ENCODE measurements around the gene FAM89A. TPM values are rescaled to one million over a fixed set of nuclear protein-coding genes. Genes with fewer than 3 reads are reported as not detected.
"Not testable (repeated sequence)": the region's sequence is repeated elsewhere in the genome, so short reads cannot be mapped to it uniquely, and the experiment has no call there.

Gene FAM89A
- polyA plus RNA-seq, 4 donors: 0.89 to 7.5 (median 3.5) TPM

DNA sequence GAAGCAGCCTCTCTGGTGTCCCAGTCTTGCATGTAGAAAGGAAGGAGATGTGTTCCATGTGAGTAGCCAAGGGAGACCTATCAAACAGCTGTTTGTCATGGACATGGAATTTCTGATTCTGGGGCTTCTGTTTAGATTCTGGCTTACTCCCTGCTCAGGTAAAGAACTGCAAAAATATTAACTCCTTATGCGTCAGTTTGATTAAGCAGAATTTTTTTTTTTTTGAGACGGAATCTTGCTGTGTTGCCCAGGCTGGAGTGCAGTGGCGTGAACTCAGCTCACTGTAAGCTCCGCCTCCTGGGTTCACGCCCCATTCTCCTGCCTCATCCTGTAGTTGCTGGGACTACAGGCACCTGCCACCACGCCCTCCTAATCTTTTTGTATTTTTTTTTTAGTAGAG is 54.3 kb downstream of the FAM89A start:
- H3K4me1 ChIP-seq (ENCODE audit: control insufficient read depth in 3 of 3, insufficient read depth in 2 of 3, low read depth in 1 of 3, low read length in 2 of 3): peaks cover 0 to 7% (median 5%) of the 10 kb centered on the region in 3 donors

DNA sequence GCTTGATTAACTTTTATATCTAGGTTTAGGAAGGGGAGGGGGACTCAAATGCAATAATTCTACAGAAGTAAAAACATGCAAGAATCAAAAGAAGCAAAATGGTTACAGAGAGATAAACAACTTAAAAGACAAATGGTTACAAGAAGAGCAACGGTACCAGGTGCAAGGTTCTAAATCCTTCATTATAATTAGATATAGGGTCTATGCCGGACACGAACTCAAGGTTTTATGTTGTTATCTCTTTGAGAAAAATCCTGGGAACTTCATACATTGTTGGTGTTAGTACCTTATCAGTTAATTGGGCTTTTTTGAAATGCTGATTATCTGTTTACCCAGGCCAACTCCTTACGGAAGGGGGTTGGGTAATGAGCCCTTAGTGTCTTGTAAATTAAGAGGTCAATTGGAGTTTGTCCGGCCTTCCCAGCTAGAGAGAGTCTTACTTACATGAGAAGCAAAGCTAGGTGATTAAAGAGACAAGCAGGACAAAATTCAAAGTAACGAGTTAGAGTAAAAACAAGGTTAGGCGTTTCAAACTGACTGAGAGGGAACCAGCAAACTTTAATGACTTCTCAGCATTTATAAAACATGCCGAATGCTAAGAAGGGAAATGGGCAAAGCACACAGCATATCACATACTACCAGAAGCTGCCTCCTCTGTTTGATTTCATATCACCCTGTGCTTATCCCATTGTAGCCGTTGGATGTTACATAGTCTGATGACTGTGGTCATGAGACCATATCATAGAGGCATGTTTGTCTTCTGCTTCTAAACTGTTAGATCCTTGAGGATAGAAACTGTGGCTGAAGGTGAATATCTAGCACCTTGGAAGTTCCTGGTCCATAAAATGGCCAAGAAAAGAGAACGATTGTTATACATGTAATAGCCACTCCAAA is 55.2 kb downstream of the FAM89A start:
- H3K4me1 ChIP-seq (ENCODE audit: control insufficient read depth in 3 of 3, insufficient read depth in 2 of 3, low read depth in 1 of 3, low read length in 2 of 3); FAIRE-seq; H3K36me3 ChIP-seq (ENCODE audit: control insufficient read depth in 3 of 3, insufficient read depth in 2 of 3, low read depth in 1 of 3, low read length in 3 of 3); H3K4me3 ChIP-seq (ENCODE audit: low read depth in 1 of 3, low read length in 3 of 3); H3K27me3 ChIP-seq (ENCODE audit: control insufficient read depth in 3 of 3, insufficient read depth in 3 of 3, low read length in 3 of 3); H3K9me3 ChIP-seq (ENCODE audit: control insufficient read depth in 2 of 2, insufficient read depth in 1 of 2, low read depth in 1 of 2, low read length in 1 of 2): not testable (repeated sequence)
- peak; percentile 46 to 47 for DNase-seq
- 24 to 54% (median 40%) methylated on average over 10 of the region's 10 CpGs for WGBS, 3 donors
- H3K27ac ChIP-seq (ENCODE audit: low read depth in 1 of 3, low read length in 2 of 3): peak overlapping the region in 1 of 3 donors; percentile 26

More for the DNA sequence above, 54.3 kb downstream of the FAM89A start:
- WGBS, 3 donors: 43 to 79% (median 47%) methylated on average over 6 of the region's 6 CpGs
- FAIRE-seq (no peak), DNase-seq (peak in 1 of 2 donors; percentile 50)
- no peak overlapping the region for H3K27ac ChIP-seq (ENCODE audit: low read depth in 1 of 3, low read length in 2 of 3)
- no peak overlapping the region for H3K4me3 ChIP-seq (ENCODE audit: low read depth in 1 of 3, low read length in 3 of 3)
- H3K9me3 ChIP-seq (ENCODE audit: control insufficient read depth in 2 of 2, insufficient read depth in 1 of 2, low read depth in 1 of 2, low read length in 1 of 2): no peaks in the 10 kb centered on the region
- no peaks in the 10 kb centered on the region for H3K27me3 ChIP-seq (ENCODE audit: control insufficient read depth in 3 of 3, insufficient read depth in 3 of 3, low read length in 3 of 3)
- H3K36me3 ChIP-seq (ENCODE audit: control insufficient read depth in 3 of 3, insufficient read depth in 2 of 3, low read depth in 1 of 3, low read length in 3 of 3): peaks cover 2 to 11% (median 2%) of the 10 kb centered on the region in 3 donors

DNA sequence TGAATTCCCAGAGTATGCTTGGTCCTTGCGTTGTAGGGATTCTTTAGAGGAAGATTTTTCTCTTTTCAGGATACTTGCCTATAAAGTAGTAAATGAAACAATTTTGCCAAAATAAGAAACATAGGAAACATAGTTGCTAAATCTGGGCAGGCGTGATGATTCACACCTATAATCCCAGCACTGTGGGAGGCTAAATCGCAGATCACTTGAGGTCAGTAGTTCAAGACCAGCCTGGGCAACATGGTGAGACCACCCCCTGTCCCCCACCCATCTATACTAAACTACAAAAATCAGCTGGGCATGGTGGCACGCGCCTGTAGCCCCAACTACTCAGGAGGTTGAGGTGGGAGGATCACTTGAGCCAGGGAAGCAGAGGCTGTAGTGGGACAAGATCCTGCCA is 56.2 kb downstream of the FAM89A start:
- no peak for FAIRE-seq
- peaks cover 0 to 4% (median 2%) of the 10 kb centered on the region in 3 donors for H3K36me3 ChIP-seq (ENCODE audit: control insufficient read depth in 3 of 3, insufficient read depth in 2 of 3, low read depth in 1 of 3, low read length in 3 of 3)
- DNase-seq: no peak
- no peaks in the 10 kb centered on the region for H3K27me3 ChIP-seq (ENCODE audit: control insufficient read depth in 3 of 3, insufficient read depth in 3 of 3, low read length in 3 of 3)
- peaks cover 0 to 10% (median 5%) of the 10 kb centered on the region in 3 donors for H3K4me1 ChIP-seq (ENCODE audit: control insufficient read depth in 3 of 3, insufficient read depth in 2 of 3, low read depth in 1 of 3, low read length in 2 of 3)
- no peak overlapping the region for H3K4me3 ChIP-seq (ENCODE audit: low read depth in 1 of 3, low read length in 3 of 3)
- H3K27ac ChIP-seq (ENCODE audit: low read depth in 1 of 3, low read length in 2 of 3): no peak overlapping the region
- WGBS, 3 donors: 90 to 99% (median 90%) methylated on average over 5 of the region's 5 CpGs
- H3K9me3 ChIP-seq (ENCODE audit: control insufficient read depth in 2 of 2, insufficient read depth in 1 of 2, low read depth in 1 of 2, low read length in 1 of 2): no peaks in the 10 kb centered on the region

DNA sequence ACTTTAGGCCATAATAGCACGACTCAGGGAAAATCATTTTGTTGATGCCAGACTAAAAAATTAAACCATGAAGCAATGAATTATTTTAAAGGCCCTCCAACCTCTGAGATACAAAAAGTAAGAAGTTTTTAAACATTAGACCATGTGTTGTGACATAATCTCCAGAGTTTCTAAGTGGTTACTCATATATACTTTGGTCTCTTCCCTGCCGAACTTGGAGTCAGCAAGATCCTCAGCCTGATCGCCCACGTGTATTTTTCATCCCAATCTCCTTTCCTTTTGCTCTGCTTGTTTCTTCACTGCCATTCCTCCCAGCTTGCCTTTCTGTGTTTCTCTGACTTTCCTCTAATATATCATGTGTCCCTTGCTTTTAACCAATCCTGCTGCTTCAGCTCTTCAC is 57.4 kb downstream of the FAM89A start:
- Histone ChIP-seq H3K4me1 (ENCODE audit: control insufficient read depth in 3 of 3, insufficient read depth in 2 of 3, low read depth in 1 of 3, low read length in 2 of 3) (peaks cover 0 to 9% (median 5%) of the 10 kb centered on the region in 3 donors), H3K4me3 (ENCODE audit: low read depth in 1 of 3, low read length in 3 of 3) (no peak overlapping the region), H3K27me3 (ENCODE audit: control insufficient read depth in 3 of 3, insufficient read depth in 3 of 3, low read length in 3 of 3) (no peaks in the 10 kb centered on the region), H3K9me3 (ENCODE audit: control insufficient read depth in 2 of 2, insufficient read depth in 1 of 2, low read depth in 1 of 2, low read length in 1 of 2) (no peaks in the 10 kb centered on the region), H3K27ac (ENCODE audit: low read depth in 1 of 3, low read length in 2 of 3) (no peak overlapping the region), H3K36me3 (ENCODE audit: control insufficient read depth in 3 of 3, insufficient read depth in 2 of 3, low read depth in 1 of 3, low read length in 3 of 3) (peaks cover 0 to 4% (median 2%) of the 10 kb centered on the region in 3 donors)
- no peak for DNase-seq
- FAIRE-seq: no peak
- WGBS, 3 donors: 57 to 84% (median 64%) methylated on average over 4 of the region's 4 CpGs

DNA sequence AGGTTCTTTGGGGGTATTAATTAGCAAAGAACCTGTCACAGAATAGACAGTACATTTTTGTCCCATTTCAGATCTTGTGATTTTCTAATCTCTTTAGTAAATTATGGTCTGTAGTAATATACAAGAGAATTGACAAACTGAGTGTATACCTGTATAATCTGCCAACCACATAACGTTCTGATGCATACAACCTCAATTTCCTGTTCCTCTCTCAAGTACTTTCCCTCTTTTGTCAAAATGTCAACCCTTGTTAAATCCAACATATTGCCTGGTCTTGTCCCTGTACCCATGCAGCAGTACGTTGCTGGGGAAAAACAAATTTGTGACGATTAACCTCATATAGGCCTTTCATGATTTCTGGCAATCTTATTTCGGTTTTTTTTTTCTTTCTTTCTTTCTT is 60.1 kb downstream of the FAM89A start:
- Histone ChIP-seq H3K4me3 (ENCODE audit: low read depth in 1 of 3, low read length in 3 of 3) (peak overlapping the region; percentile 66 to 79 (median 71)), H3K27me3 (ENCODE audit: control insufficient read depth in 3 of 3, insufficient read depth in 3 of 3, low read length in 3 of 3) (no peaks in the 10 kb centered on the region), H3K9me3 (ENCODE audit: control insufficient read depth in 2 of 2, insufficient read depth in 1 of 2, low read depth in 1 of 2, low read length in 1 of 2) (no peaks in the 10 kb centered on the region), H3K27ac (ENCODE audit: low read depth in 1 of 3, low read length in 2 of 3) (no peak overlapping the region), H3K36me3 (ENCODE audit: control insufficient read depth in 3 of 3, insufficient read depth in 2 of 3, low read depth in 1 of 3, low read length in 3 of 3) (peaks cover 0 to 15% (median 0%) of the 10 kb centered on the region in 3 donors), H3K4me1 (ENCODE audit: control insufficient read depth in 3 of 3, insufficient read depth in 2 of 3, low read depth in 1 of 3, low read length in 2 of 3) (peaks cover 0 to 6% (median 5%) of the 10 kb centered on the region in 3 donors)
- FAIRE-seq (no peak), DNase-seq (no peak)
- WGBS, 3 donors: 55 to 70% (median 60%) methylated on average over 4 of the region's 4 CpGs

DNA sequence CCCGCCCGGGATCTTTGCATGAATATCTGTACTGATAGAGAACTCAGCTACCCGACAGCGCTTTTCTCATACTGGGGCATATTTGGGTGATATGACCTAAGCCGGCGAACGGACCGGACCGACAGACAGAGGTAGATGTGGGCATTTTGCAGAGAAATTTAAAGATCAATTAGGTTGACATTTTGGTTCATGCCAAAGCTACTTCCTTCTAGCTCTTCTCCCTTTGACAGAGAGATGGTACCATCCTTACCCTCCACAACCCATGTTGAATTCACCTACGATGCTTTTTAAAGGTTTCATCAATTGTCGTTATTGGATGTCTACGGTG is 60.7 kb downstream of the FAM89A start:
- Histone ChIP-seq H3K4me1 (ENCODE audit: control insufficient read depth in 3 of 3, insufficient read depth in 2 of 3, low read depth in 1 of 3, low read length in 2 of 3) (peaks cover 0 to 6% (median 5%) of the 10 kb centered on the region in 3 donors), H3K27me3 (ENCODE audit: control insufficient read depth in 3 of 3, insufficient read depth in 3 of 3, low read length in 3 of 3) (no peaks in the 10 kb centered on the region), H3K4me3 (ENCODE audit: low read depth in 1 of 3, low read length in 3 of 3) (peak overlapping the region; percentile 66 to 79 (median 71)), H3K36me3 (ENCODE audit: control insufficient read depth in 3 of 3, insufficient read depth in 2 of 3, low read depth in 1 of 3, low read length in 3 of 3) (peaks cover 0 to 16% (median 0%) of the 10 kb centered on the region in 3 donors), H3K27ac (ENCODE audit: low read depth in 1 of 3, low read length in 2 of 3) (peak overlapping the region; percentile 47 to 89 (median 52)), H3K9me3 (ENCODE audit: control insufficient read depth in 2 of 2, insufficient read depth in 1 of 2, low read depth in 1 of 2, low read length in 1 of 2) (no peaks in the 10 kb centered on the region)
- DNase-seq: no peak
- no peak for FAIRE-seq
- 1 to 3% (median 2%) methylated on average over 12 of the region's 12 CpGs for WGBS, 3 donors

DNA sequence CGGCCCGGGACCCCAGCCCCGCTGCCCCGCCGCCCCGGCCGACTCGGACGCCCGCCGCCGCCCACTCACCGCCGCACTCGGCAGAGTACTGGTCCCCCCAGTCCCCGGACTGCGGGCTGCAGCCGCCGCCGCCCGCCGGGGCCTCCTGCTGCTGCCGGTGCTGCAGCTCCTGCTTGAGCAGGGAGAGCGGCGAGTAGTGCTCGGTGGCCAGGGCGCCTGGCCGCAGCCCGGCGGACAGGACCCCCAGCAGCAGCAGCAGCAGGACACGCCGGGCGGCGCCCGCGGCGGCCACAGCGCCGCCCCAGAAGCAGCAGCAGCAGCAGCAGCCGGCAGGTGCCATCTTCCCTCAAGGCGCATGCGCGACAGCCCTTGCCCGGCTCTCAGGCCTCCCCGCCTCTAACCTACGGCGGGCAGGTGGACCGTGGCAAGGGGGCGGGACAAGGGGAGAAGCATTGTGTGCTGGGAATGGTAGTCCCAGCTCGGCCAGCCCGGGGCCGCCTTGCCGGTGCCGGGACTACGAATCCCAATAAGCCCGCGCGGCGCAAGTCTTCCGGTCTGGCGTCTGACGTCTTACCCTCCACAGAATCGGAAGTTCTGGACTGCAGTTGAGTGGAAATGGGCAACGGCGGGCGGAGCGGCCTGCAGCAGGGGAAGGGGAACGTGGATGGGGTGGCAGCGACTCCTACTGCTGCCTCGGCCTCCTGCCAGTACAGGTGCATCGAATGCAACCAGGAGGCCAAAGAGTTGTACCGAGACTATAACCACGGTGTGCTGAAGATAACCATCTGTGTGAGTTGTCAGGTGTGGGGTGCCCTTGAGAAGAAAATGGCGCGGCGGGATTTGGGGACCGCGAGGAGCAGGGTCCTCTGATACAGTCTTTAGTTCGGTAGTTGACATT is 61.3 kb downstream of the FAM89A start, which contains the start of the genes ARV1 and TTC13:
Gene ARV1 (plus strand): TSS at position 604 of the 898 bp plus-strand sequence. CDS start 12 bp downstream, at position 616.
Gene TTC13 (minus strand): TSS at position 371 of the 898 bp plus-strand sequence. CDS start 31 bp downstream, at position 340.
- 1% methylated on average over 48 to 79 of the region's 79 CpGs for WGBS, 3 donors
- FAIRE-seq (no peak), DNase-seq (peak; percentile 98 to 99)
- Histone ChIP-seq H3K4me3 (ENCODE audit: low read depth in 1 of 3, low read length in 3 of 3) (peak within 1 kb of the TSS; percentile 79 to 96 (median 87)), H3K27me3 (ENCODE audit: control insufficient read depth in 3 of 3, insufficient read depth in 3 of 3, low read length in 3 of 3) (no peaks in the 10 kb centered on the region), H3K4me1 (ENCODE audit: control insufficient read depth in 3 of 3, insufficient read depth in 2 of 3, low read depth in 1 of 3, low read length in 2 of 3) (peaks cover 0 to 6% (median 5%) of the 10 kb centered on the region in 3 donors), H3K36me3 (ENCODE audit: control insufficient read depth in 3 of 3, insufficient read depth in 2 of 3, low read depth in 1 of 3, low read length in 3 of 3) (peaks cover 0 to 16% (median 0%) of the 10 kb centered on the region in 3 donors), H3K27ac (ENCODE audit: low read depth in 1 of 3, low read length in 2 of 3) (peak within 1 kb of the TSS; percentile 50 to 89 (median 52)), H3K9me3 (ENCODE audit: control insufficient read depth in 2 of 2, insufficient read depth in 1 of 2, low read depth in 1 of 2, low read length in 1 of 2) (no peaks in the 10 kb centered on the region)
